GM12801 (cell line): ENCODE measurements around the gene LASP1NB.

Experiments
- TF ChIP-seq, protein P1 (sequence below): IDR thresholded peaks from one replicate; pipeline ENCODE4 v1.5.1; 2011; ENCODE audit warnings: control low read depth; ENCODE audit not compliant: insufficient read length; ENCODE audit errors: extremely low read depth

Gene LASP1NB

DNA sequence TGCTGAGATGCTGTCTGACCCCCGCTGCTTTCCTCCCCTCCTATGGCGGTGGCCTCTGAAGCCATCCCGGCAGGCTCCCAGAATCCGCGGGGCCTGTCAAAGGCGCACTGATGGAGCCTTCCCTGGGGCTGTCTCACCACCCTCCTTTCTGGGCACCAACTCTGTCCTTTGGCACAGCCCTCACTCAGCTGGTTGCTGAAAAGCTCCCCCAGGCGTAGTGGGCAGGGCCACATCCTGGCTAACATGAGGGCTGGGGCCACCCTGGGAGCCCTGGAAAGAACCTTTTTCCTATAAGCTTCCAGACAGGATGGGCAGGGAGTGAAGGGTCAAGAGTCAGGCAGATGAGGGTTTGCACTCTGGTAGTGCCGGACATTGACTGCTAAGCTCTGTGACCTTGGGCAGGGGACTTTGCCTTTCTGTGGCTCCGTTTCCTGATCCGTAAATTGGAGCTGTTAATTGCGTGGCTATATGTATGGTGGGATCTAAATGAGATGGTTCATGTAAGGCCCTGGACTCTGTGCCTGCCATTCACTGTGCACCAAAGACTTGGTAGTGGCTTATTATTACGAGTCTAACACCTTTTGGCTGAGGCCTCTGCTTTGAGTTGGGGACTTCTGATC is 27.6 kb upstream of the LASP1NB start:
- TF ChIP-seq, protein P1, sequence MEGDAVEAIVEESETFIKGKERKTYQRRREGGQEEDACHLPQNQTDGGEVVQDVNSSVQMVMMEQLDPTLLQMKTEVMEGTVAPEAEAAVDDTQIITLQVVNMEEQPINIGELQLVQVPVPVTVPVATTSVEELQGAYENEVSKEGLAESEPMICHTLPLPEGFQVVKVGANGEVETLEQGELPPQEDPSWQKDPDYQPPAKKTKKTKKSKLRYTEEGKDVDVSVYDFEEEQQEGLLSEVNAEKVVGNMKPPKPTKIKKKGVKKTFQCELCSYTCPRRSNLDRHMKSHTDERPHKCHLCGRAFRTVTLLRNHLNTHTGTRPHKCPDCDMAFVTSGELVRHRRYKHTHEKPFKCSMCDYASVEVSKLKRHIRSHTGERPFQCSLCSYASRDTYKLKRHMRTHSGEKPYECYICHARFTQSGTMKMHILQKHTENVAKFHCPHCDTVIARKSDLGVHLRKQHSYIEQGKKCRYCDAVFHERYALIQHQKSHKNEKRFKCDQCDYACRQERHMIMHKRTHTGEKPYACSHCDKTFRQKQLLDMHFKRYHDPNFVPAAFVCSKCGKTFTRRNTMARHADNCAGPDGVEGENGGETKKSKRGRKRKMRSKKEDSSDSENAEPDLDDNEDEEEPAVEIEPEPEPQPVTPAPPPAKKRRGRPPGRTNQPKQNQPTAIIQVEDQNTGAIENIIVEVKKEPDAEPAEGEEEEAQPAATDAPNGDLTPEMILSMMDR: no peak

DNA sequence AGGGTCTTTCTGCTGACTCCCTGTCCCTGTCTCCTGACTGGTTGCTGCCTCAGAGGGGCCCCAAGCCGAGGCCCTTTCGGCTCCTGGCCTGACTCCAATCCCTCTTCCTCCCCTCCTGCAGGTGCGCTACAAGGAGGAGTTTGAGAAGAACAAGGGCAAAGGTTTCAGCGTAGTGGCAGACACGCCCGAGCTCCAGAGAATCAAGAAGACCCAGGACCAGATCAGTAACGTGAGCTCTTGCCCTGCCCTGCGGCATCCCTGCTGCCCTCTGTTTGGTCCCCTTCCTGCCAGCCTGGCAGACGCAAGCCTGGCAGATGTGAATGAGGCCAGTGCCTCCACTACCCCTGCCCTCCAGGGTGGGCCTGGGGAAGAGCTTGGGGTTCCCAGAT is 27.1 kb upstream of the LASP1NB start:
- TF ChIP-seq, protein P1: no peak

DNA sequence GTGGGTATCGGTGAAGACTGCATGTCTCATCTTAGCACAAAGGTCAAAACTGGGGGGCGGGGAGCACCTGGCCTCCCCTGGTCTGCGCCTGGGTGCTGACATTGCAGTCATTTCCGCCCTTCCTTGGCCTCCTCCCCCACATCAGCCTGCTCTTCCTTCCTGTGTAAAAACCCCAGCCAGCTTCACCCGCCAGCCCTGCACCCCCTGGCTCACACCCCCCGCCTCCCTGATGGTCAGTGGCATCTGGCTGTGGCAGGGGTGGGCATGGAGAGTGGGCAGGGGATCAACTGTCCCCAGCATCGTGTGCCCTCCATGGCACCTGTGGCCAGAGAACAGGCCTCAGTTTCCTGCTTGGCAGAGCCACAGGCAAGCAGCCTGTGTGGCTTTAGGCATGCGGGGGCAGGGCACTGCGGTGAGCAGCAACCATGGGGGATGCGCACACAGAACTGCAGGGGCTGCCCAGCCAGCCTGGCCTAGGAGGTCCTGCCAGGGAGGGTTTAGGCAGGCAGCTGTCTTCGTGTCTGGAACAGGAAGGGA is 26.5 kb upstream of the LASP1NB start:
- TF ChIP-seq, protein P1: no peak

DNA sequence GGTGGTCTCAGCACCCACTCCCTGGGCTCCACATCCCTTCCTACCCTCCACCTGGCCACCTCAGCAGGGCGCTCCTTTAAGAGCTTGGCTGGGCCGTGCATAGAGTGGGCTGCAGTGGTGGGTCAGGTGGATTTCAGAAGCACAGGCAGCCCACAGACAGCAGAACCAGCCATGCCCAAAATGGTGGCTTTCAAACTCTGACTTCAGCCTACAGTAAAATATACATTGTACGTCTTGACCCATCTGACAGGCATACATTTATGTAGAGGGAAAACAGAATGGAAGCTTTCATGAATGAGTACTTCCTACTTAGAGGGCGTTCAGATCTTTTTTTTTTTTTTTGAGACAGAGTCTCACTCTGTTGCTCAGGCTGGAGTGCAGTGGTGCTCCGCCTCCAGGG is 26.0 kb upstream of the LASP1NB start:
- TF ChIP-seq, protein P1: no peak

DNA sequence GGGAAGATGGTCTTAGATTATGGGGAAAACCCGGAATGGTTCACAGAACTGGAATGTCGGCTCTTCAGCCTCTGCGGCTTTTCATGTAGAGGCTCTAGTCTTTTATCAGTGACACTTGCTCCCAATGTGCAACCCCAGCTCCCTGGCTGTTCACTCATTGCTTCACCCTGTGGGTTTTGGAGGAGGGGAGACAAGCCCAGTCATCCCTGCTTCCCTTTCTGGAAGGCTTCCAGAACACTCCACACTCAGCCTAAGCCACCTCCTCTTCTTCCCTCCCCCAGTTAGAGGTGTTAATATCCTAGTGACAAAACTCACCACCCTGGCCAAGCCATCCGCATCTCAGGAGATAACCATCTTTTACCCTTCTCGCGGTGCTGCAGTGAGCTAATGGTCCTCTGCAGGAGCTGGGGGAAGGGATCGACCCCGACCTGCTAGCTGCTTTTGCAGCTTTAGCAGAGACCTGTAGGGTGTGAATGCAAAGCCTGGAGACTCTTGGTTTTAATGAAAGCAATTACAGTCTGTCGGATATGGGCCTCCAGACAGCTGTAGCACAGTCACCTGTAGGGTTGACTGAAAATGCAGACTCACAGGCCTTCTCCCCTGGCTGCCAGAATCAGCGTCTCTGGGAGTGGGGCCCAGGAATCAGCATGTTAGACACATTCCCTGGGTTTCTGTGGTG is 24.3 kb upstream of the LASP1NB start:
- TF ChIP-seq, protein P1: no peak

DNA sequence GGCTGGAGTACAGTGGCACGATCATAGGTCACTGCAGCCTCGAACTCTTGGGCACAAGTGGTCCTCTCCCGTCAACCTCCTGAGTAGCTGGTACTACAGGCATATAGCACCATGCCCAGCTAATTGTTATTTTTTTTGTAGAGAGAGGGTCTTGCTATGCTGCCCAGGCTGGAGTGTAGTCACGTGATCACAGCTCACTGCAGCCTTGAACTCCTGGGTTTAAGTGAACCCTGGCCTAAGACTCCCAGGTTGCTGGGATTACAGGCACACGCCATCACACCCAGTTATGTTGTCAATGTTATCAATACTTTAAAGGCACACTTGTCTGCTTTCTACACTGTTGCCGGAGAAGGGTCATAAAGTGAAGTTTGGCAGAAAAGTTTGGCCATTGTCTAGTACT is 22.0 kb upstream of the LASP1NB start:
- TF ChIP-seq, protein P1: no peak

DNA sequence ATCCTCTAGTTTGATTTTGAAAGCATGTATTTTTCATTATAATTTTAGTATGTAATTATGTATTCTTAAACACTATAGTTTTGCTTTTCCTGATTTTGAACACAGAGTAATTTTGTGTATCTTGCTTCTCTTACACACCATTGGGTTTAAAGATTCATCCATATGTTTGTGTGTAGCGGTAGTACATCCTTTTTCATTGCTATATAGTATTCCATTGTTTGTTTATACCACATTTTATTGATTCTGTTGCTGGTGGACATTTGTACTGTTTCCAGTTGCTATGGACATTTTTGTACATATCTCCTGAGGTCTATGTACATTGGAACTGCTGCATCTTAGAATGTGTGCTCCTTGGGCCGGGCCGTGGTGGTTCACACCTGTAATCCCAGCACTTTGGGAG is 20.5 kb upstream of the LASP1NB start:
- TF ChIP-seq, protein P1: no peak
